GM12878 (cell line): ENCODE data around the gene THSD4. TPM values are rescaled to one million over a fixed set of nuclear protein-coding genes. Genes with fewer than 3 reads are reported as not detected.

Experiments
- ATAC-seq: fragments of 200-7000 bp; cut with Tn5 transposase; 3 replicates; pipeline ENCODE4 v1.9.1; 2020; ENCODE audit warnings: mild to moderate bottlenecking, moderate library complexity
- BruUV-seq: library from RNA; stranded (reverse); fragments of 400-500 nt; replicated peaks from 2 replicates; lab custom pipeline; 2021; lab: Mats Ljungman, UMichigan
- CTCF ChIA-PET: fragments of 300-600 bp; sonication (Branson Sonifier 250); formaldehyde crosslinking; extraction: SDS; loops from one replicate; lab custom pipeline; 2021; ENCODE audit warnings: inconsistent platforms; lab: Yijun Ruan, JAX
- POLR2A ChIA-PET: fragments of 350-600 bp; formaldehyde crosslinking; extraction: SDS; loops from one replicate; lab custom pipeline; 2021; ENCODE audit warnings: inconsistent platforms; lab: Charles Lee
- RAD21 ChIA-PET: fragments of 300-600 bp; sonication (Branson Sonifier 250); formaldehyde crosslinking; loops from one replicate; lab custom pipeline; 2023; ENCODE audit warnings: antibody characterized with exemption; ENCODE audit not compliant: unreplicated experiment; lab: Charles Lee
- SMC1A ChIA-PET: fragments of 300-600 bp; sonication (Branson Sonifier 250); formaldehyde crosslinking; loops from one replicate; lab custom pipeline; 2023; ENCODE audit not compliant: unreplicated experiment, uncharacterized antibody; lab: Charles Lee
- DNase-seq: peaks from one replicate; pipeline ENCODE4 v3.0.0-alpha.2; 2011; ENCODE audit warnings: low read depth, low spot score
- FAIRE-seq: peaks from 3 replicates; lab custom pipeline; 2011; peaks lifted over from hg19 to GRCh38; lab: Jason Lieb, UNC
- H2AFZ ChIP-seq: 2 replicates; pipeline ENCODE4 v1.6.0; 2011; ENCODE audit warnings: low read depth, low read length, control low read depth; ENCODE audit not compliant: control insufficient read depth
- H3K27ac ChIP-seq: 2 replicates; pipeline ENCODE4 v1.5.1; 2011; ENCODE audit warnings: control low read depth; ENCODE audit not compliant: control insufficient read depth, insufficient read depth
- H3K27me3 ChIP-seq, 2 experiments: replicated peaks in 1 of 2; 2 replicates each; pipeline versions ENCODE4 v1.6.0 to v1.6.1; 2011; ENCODE audit warnings: low read length in 1 of 2; ENCODE audit not compliant: control insufficient read depth in 2 of 2, insufficient read depth in 2 of 2
- H3K36me3 ChIP-seq, 2 experiments: 2 replicates each; pipeline ENCODE4 v1.5.1; 2011; ENCODE audit warnings: low read length in 1 of 2; ENCODE audit not compliant: control insufficient read depth in 2 of 2, insufficient read depth in 2 of 2
- H3K4me1 ChIP-seq: 2 replicates; pipeline ENCODE4 v1.6.1; 2011; ENCODE audit warnings: mild to moderate bottlenecking, low read length, moderate library complexity, mixed read lengths; ENCODE audit not compliant: control insufficient read depth, insufficient read depth
- H3K4me2 ChIP-seq: 2 replicates; pipeline ENCODE4 v1.6.0; 2011; ENCODE audit warnings: control low read depth; ENCODE audit not compliant: control insufficient read depth, insufficient read depth
- H3K4me3 ChIP-seq: fragments of 200-600 bp; sonication (generic); 2 replicates; pipeline ENCODE4 v1.5.1; 2016
- H3K79me2 ChIP-seq: 2 replicates; pipeline ENCODE4 v1.6.0; 2011; ENCODE audit warnings: low read length; ENCODE audit not compliant: control insufficient read depth, insufficient read depth
- H3K9ac ChIP-seq: 2 replicates; pipeline ENCODE4 v1.8.0; 2011; ENCODE audit warnings: low read length, control low read depth, mixed read lengths; ENCODE audit not compliant: control insufficient read depth, insufficient read depth
- H3K9me3 ChIP-seq: replicated peaks from 3 replicates; pipeline ENCODE4 v1.5.1; 2011; ENCODE audit warnings: mild to moderate bottlenecking, low read length; ENCODE audit not compliant: control insufficient read depth, insufficient read depth
- H4K20me1 ChIP-seq: 2 replicates; pipeline ENCODE4 v1.6.0; 2011; ENCODE audit not compliant: control insufficient read depth, insufficient read depth
- CBX3 ChIP-seq: fragments of 200-600 bp; sonication (generic); IDR thresholded peaks from 2 replicates; pipeline ENCODE4 v1.6.1; 2016; ENCODE audit warnings: low read depth, borderline replicate concordance
- CHD2 ChIP-seq: IDR thresholded peaks from 2 replicates; pipeline ENCODE4 v1.6.1; 2011; ENCODE audit warnings: low read depth, low read length, improper control_type of control experiment, borderline replicate concordance
- DPF2 ChIP-seq: fragments of 450-650 bp; IDR thresholded peaks from 2 replicates; pipeline ENCODE4 v1.6.1; 2017; ENCODE audit warnings: mild to moderate bottlenecking
- FOXM1 ChIP-seq: IDR thresholded peaks from 2 replicates; pipeline ENCODE4 v1.6.1; 2012; ENCODE audit warnings: low read depth, mild to moderate bottlenecking, inconsistent platforms, low read length, moderate library complexity
- IKZF1 ChIP-seq: fragments of 450-650 bp; conservative IDR thresholded peaks from 2 replicates; pipeline ENCODE4 v1.6.1; 2017; ENCODE audit warnings: antibody characterized with exemption, mild to moderate bottlenecking
- IRF3 ChIP-seq: fragments of 450-650 bp; IDR thresholded peaks from 2 replicates; pipeline ENCODE4 v1.6.1; 2014; ENCODE audit warnings: mild to moderate bottlenecking
- IRF4 ChIP-seq: IDR thresholded peaks from 2 replicates; pipeline ENCODE4 v1.6.1; 2011; ENCODE audit warnings: low read depth, low read length
- MTA3 ChIP-seq: IDR thresholded peaks from 2 replicates; pipeline ENCODE4 v1.6.1; 2012; ENCODE audit warnings: low read length, inconsistent platforms, borderline replicate concordance
- MYB ChIP-seq: fragments of 150-350 bp; IDR thresholded peaks from 2 replicates; pipeline ENCODE4 v1.6.1; 2014; ENCODE audit warnings: mild to moderate bottlenecking, low read depth, low read length, borderline replicate concordance
- NFXL1 ChIP-seq: fragments of 450-650 bp; IDR thresholded peaks from 2 replicates; pipeline ENCODE4 v1.6.1; 2017; ENCODE audit warnings: antibody characterized with exemption, mild to moderate bottlenecking, borderline replicate concordance
- NR2C2 ChIP-seq: IDR thresholded peaks from 2 replicates; pipeline ENCODE4 v1.6.1; 2011; ENCODE audit warnings: borderline replicate concordance, low read depth; ENCODE audit not compliant: control insufficient read depth, insufficient read length
- POLR2A ChIP-seq: IDR thresholded peaks from 2 replicates; pipeline ENCODE4 v1.6.1; 2011; ENCODE audit warnings: low read depth, mild to moderate bottlenecking, low read length
- RUNX3 ChIP-seq: IDR thresholded peaks from 2 replicates; pipeline ENCODE4 v1.6.1; 2012; ENCODE audit warnings: low read length, inconsistent platforms
- ZBTB11 ChIP-seq: fragments of 450-650 bp; formaldehyde crosslinking; IDR thresholded peaks from 2 replicates; pipeline ENCODE4 v1.5.0; 2022; ENCODE audit warnings: mild to moderate bottlenecking, missing genetic modification characterization
- WGBS: methylation state at CpG from one replicate; pipeline ENCODE4 v1.1.6; 2016; ENCODE audit warnings: low lambda C conversion rate; ENCODE audit not compliant: insufficient replicate concordance, insufficient coverage; ENCODE audit errors: missing lambda C conversion rate; 5-methylcytosine and 5-hydroxymethylcytosine counted together
- in situ Hi-C: fragments of 300-500 bp; cut with MboI; formaldehyde crosslinking; loops from 9 replicates; pipeline ENCODE4 v1.14.3; 2018; ENCODE audit warnings: mixed read lengths
- intact Hi-C: fragments of 100-400 bp; cut with micrococcal nuclease; formaldehyde crosslinking; loops from one replicate; pipeline ENCODE4 v1.14.2; 2022; ENCODE audit not compliant: unreplicated experiment
- polyA plus RNA-seq, 11 experiments: library from polyadenylated mRNA; depleted of rRNA in 4 of 11; unstranded in 6 of 11; stranded (reverse) in 5 of 11; fragments of >200 nt; fragmentation: Nextera tagmentation in 4 of 11; fragmentation: Illumina TruSeq in 1 of 11; extraction: Ambion mirVana in 4 of 11; extraction: Trizol in 1 of 11; gene quantifications; 1 replicate in 1 of 11; 2 replicates in 10 of 11; pipeline versions ENCODE4 v1.2.1 to v1.2.3, GENCODE V29; 2011 to 2016; ENCODE audit warnings: inconsistent platforms in 2 of 11, missing spikeins in 2 of 11, low read depth in 1 of 11
- total RNA-seq, 4 experiments: library from RNA; depleted of rRNA in 3 of 4; stranded (reverse); fragments of >200 nt in 3 of 4; fragmentation: Illumina TruSeq in 1 of 4; extraction: Trizol in 1 of 4; gene quantifications; 2 replicates each; pipeline versions ENCODE4 v1.2.1 to v1.2.3, GENCODE V29; 2013 to 2021

Gene THSD4
- total and polyA plus RNA-seq, 10 of the 15 experiments (the other 5 are each of a cell fraction or from before 2014, with no cell fraction given) = 0.04 to 0.13 (median 0.05) TPM; not detected in 7

GRCh38 chr15:71517751-71518150 lies 402.5 kb downstream of the THSD4 start:
- no peak for ATAC-seq

GRCh38 chr15:71518661-71519060 lies 403.4 kb downstream of the THSD4 start:
- no peak overlapping the region for H3K9ac ChIP-seq
- 0 out of 4 replicates have a peak, but pooled peaks cover 0 to 3% of the 10 kb centered on the region in 2 experiments for H3K27me3 ChIP-seq
- WGBS = 10% methylated on average over 2 of the region's 2 CpGs
- H3K79me2 ChIP-seq = no peaks in the 10 kb centered on the region
- H4K20me1 ChIP-seq = no peaks in the 10 kb centered on the region
- SMC1A ChIA-PET = no interaction called here
- no peak overlapping the region for H2AFZ ChIP-seq
- no peak overlapping the region for H3K4me2 ChIP-seq
- RAD21 ChIA-PET = no interaction called here
- DNase-seq (no peak), FAIRE-seq (no peak), ATAC-seq (no peak)
- H3K4me3 ChIP-seq = no peak overlapping the region
- no peak overlapping the region for H3K27ac ChIP-seq
- POLR2A ChIA-PET = no interaction called here
- in situ Hi-C loops (no loop called here), intact Hi-C loops (no loop called here)
- no peaks in the 10 kb centered on the region for H3K9me3 ChIP-seq
- BruUV-seq = no TSS peak
- CTCF ChIA-PET = no interaction called here
- no peaks in the 10 kb centered on the region for H3K4me1 ChIP-seq
- H3K36me3 ChIP-seq = no peaks in the 10 kb centered on the region
- TF ChIP-seq POLR2A (no peak), MTA3 (no peak), IRF4 (no peak), NFXL1 (no peak), DPF2 (no peak), NR2C2 (no peak), MYB (no peak), RUNX3 (no peak), ZBTB11 (CRISPR knock-in tag) (no peak), IKZF1 (no peak), IRF3 (no peak)

More at GRCh38 chr15:71517751-71518150, 402.5 kb downstream of the THSD4 start:
- Histone ChIP-seq H3K79me2 (no peaks in the 10 kb centered on the region), H3K9ac (no peak overlapping the region), H3K4me3 (no peak overlapping the region), H3K36me3 (no peaks in the 10 kb centered on the region), H3K27ac (no peak overlapping the region), H2AFZ (no peak overlapping the region), H3K4me2 (no peak overlapping the region), H3K27me3 (0 out of 4 replicates have a peak, but pooled peaks cover 0 to 3% of the 10 kb centered on the region in 2 experiments), H3K4me1 (no peaks in the 10 kb centered on the region), H4K20me1 (no peaks in the 10 kb centered on the region), H3K9me3 (no peaks in the 10 kb centered on the region)
- in situ Hi-C loops (no loop called here), intact Hi-C loops (no loop called here)
- RAD21 ChIA-PET = no interaction called here
- POLR2A ChIA-PET = no interaction called here
- no TSS peak for BruUV-seq
- no peak for DNase-seq
- FAIRE-seq = no peak
- TF ChIP-seq CBX3 (no peak), FOXM1 (no peak), CHD2 (no peak)
- SMC1A ChIA-PET = no interaction called here
- CTCF ChIA-PET = no interaction called here
